ENCODE results near the gene CFAP74. TPM values are rescaled to one million over a fixed set of nuclear protein-coding genes. Genes with fewer than 3 reads are reported as not detected.

CFAP74 gene
- polyA plus RNA-seq, 2 of the 4 experiments (the other 2 are of a cell fraction): 0.03 to 0.04 TPM

GRCh38 chr1:1954831-1955441 is 48.6 kb downstream of the CFAP74 start (continued):
- TF ChIP-seq TP53 (CRISPR knock-in tag; IDR thresholded peaks at IDR 0.05): no peak
- TF ChIP-seq ELK1 (IDR thresholded peaks at IDR 0.05; ENCODE audit: low read depth, low read length): no peak
- TF ChIP-seq CTCF (IDR thresholded peaks at IDR 0.05): no peak
- TF ChIP-seq BCL3 (IDR thresholded peaks at IDR 0.05): no peak

GRCh38 chr1:1954015-1954414 is 49.6 kb downstream of the CFAP74 start:
- H3K4me3 ChIP-seq: no peak overlapping the region
- H3K9me3 ChIP-seq: no peaks in the 10 kb centered on the region
- FAIRE-seq (no peak), DNase-seq (ENCODE audit: low read depth in 1 of 2, low spot score in 1 of 2) (no peak), ATAC-seq (no peak)
- ChIA-PET CTCF (interaction anchor here (0.5 to 4.5 kb wide), 3 partner anchors 92 to 116 kb away, joined by 3 to 30 read pairs (median 3); partner anchors contain the start of gene PRKCZ), POLR2A (no interaction called here)
- no peaks in the 10 kb centered on the region for H3K4me1 ChIP-seq
- no peak for TF ChIP-seq SREBF2 (IDR thresholded peaks at IDR 0.05)
- no peak for TF ChIP-seq HOXB13 (CRISPR knock-in tag; IDR thresholded peaks at IDR 0.05; ENCODE audit: low read depth)
- no peak overlapping the region for H3K27ac ChIP-seq
- 54% methylated on average over 8 of the region's 9 CpGs for whole genome bisulfite sequencing (ENCODE audit: missing lambda C conversion rate)
- no peak overlapping the region for H3K4me2 ChIP-seq

- TF ChIP-seq SREBF2 (IDR thresholded peaks at IDR 0.05) (no peak), MYC (IDR thresholded peaks at IDR 0.05; ENCODE audit: borderline replicate concordance, low read length) (no peak), ELK1 (IDR thresholded peaks at IDR 0.05; ENCODE audit: low read depth, low read length) (no peak), NPAS2 (CRISPR knock-in tag; IDR thresholded peaks at IDR 0.05; ENCODE audit: borderline replicate concordance) (no peak), ESRRA (IDR thresholded peaks at IDR 0.05; ENCODE audit: borderline replicate concordance, low read length) (no peak), HDAC2 (IDR thresholded peaks at IDR 0.05) (no peak), FOSB (CRISPR knock-in tag; IDR thresholded peaks at IDR 0.05) (no peak), FOSL2 (IDR thresholded peaks at IDR 0.05) (no peak), FOSL2 (CRISPR knock-in tag; IDR thresholded peaks at IDR 0.05) (no peak), CBX2 (IDR thresholded peaks at IDR 0.05; ENCODE audit: borderline replicate concordance, low read depth) (no peak), CHD2 (IDR thresholded peaks at IDR 0.05; ENCODE audit: low read length, partially characterized antibody) (no peak), EHF (CRISPR knock-in tag; IDR thresholded peaks at IDR 0.05) (no peak), JUNB (IDR thresholded peaks at IDR 0.05) (no peak), TP53 (CRISPR knock-in tag; IDR thresholded peaks at IDR 0.05) (no peak), REST (IDR thresholded peaks at IDR 0.05) (no peak), ZNF302 (CRISPR knock-in tag; IDR thresholded peaks at IDR 0.05) (no peak), POLR2A (IDR thresholded peaks at IDR 0.05; ENCODE audit: low read length) (no peak), BCL3 (IDR thresholded peaks at IDR 0.05) (no peak)
- POLR2A ChIA-PET: no interaction called here
- CTCF ChIA-PET: interaction anchor here (12.7 kb wide), 1 partner anchor 92 kb away, joined by 127 read pairs; no protein-coding TSS in a partner anchor
- Histone ChIP-seq H3K4me2 (no peak overlapping the region), H3K27ac (no peak overlapping the region), H3K4me1 (no peaks in the 10 kb centered on the region), H3K4me3 (no peak overlapping the region), H3K9me3 (no peaks in the 10 kb centered on the region)
- WGBS (ENCODE audit: missing lambda C conversion rate): 39% methylated on average over 5 of the region's 5 CpGs
- ATAC-seq (no peak), DNase-seq (ENCODE audit: low read depth in 1 of 2, low spot score in 1 of 2) (no peak), FAIRE-seq (no peak)
Measured at GRCh38 chr1:1950940-1951339, 52.6 kb downstream of the CFAP74 start.
